ENCODE measurements around the gene EXOSC2. TPM values are rescaled to one million over a fixed set of nuclear protein-coding genes. Genes with fewer than 3 reads are reported as not detected.

EXOSC2 gene
- total and polyA plus RNA-seq, 2 of the 4 experiments (the other 2 are of a cell fraction): 27.0 to 48.6 TPM

DNA sequence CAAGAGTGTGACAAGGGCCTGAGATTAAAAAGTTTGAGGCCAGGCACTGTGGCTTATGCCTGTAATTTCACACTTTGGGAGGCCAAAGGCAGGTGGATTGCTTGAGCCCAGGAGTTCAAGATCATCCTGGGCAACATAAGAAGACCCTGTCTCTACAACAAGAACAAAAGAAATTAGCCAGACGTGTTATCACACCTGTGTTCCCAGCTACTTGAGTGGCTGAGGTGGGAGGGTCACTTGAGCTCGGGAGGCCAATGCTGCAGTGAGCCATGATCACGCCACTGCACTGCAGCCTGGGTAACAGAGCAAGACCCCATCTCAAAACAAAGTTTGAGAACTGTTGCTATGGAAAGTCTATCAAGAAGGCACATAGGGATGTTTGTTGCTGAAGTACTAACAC, 25.0 kb downstream of the EXOSC2 start:
- H3K9ac ChIP-seq (ENCODE audit: low read depth, low read length): no peak overlapping the region
- in situ Hi-C loops (cut with MboI; ENCODE audit: low sequenced_read_pairs) (no loop called here), dilution Hi-C loops (cut with HindIII; ENCODE audit: low sequenced_read_pairs, unreplicated experiment) (no loop called here), intact Hi-C loops (cut with micrococcal nuclease) (no loop called here)
- no peak overlapping the region for H3K4ac ChIP-seq (ENCODE audit: low read depth, low read length)
- no peak overlapping the region for H3K27ac ChIP-seq (ENCODE audit: insufficient read depth, low read length)
- H2AK5ac ChIP-seq (ENCODE audit: low read depth, low read length): no peak overlapping the region
- no peak overlapping the region for H3K4me3 ChIP-seq (ENCODE audit: insufficient read depth, low read depth, low read length)
- no peak overlapping the region for H4K5ac ChIP-seq (ENCODE audit: low read depth, low read length)
- no peak overlapping the region for H3K14ac ChIP-seq (replicated peaks; ENCODE audit: low read depth, low read length)
- H2BK20ac ChIP-seq (ENCODE audit: low read depth, low read length): no peak overlapping the region
- H3K18ac ChIP-seq (ENCODE audit: low read depth, low read length): no peak overlapping the region
- CTCF ChIA-PET: interaction anchor here (0.7 to 1.1 kb wide), 2 partner anchors 30 to 39 kb away, joined by 3 to 4 read pairs; no protein-coding TSS in a partner anchor
- H3K23ac ChIP-seq (ENCODE audit: low read depth, low read length): no peak overlapping the region
- H4K91ac ChIP-seq (ENCODE audit: insufficient read depth, low read depth, low read length): no peak overlapping the region
- H2AFZ ChIP-seq (replicated peaks; ENCODE audit: low read length, poor library complexity): no peak overlapping the region
- no peaks in the 10 kb centered on the region for H3K27me3 ChIP-seq (ENCODE audit: control insufficient read depth, insufficient read depth, low read length)
- no peaks in the 10 kb centered on the region for H3K36me3 ChIP-seq (ENCODE audit: control insufficient read depth, insufficient read depth, low read length)
- H3K9me3 ChIP-seq (ENCODE audit: control insufficient read depth, insufficient read depth, low read length): no peaks in the 10 kb centered on the region
- no peak overlapping the region for H2AK9ac ChIP-seq (replicated peaks; ENCODE audit: low read depth, low read length, poor library complexity)
- H3K56ac ChIP-seq (ENCODE audit: extremely low read depth, insufficient read depth, low read length): no peak overlapping the region
- DNase-seq (no peak), ATAC-seq (ENCODE audit: low read depth) (no peak)
- H3K4me2 ChIP-seq (ENCODE audit: low read depth, low read length): no peak overlapping the region
- H2BK5ac ChIP-seq (ENCODE audit: low read depth, low read length, poor library complexity, severe bottlenecking): no peak overlapping the region
- peaks cover 11 to 84% of the 10 kb centered on the region in 2 experiments for H3K79me1 ChIP-seq (ENCODE audit: low read depth in 1 of 2, low read length in 2 of 2)
- no CpG with 5 or more reads among the region's 3 CpGs for WGBS, 2 experiments (ENCODE audit: extremely low coverage in 2 of 2, insufficient read length in 1 of 2)
- H3K9me1 ChIP-seq (ENCODE audit: insufficient read depth, low read length): 0 out of 2 replicates have a peak, but pooled peaks cover 7% of the 10 kb centered on the region
- POLR2A ChIA-PET (ENCODE audit: unreplicated experiment): no interaction called here
- no TSS peak for BruUV-seq (replicated peaks)
- TF ChIP-seq RCOR1 (IDR thresholded peaks at IDR 0.05; ENCODE audit: insufficient replicate concordance, low read length) (no peak), BHLHE40 (IDR thresholded peaks at IDR 0.05; ENCODE audit: low read depth, low read length) (no peak), POLR2A (IDR thresholded peaks at IDR 0.05; ENCODE audit: low read depth, low read length) (no peak), RAD21 (IDR thresholded peaks at IDR 0.05; ENCODE audit: low read length) (no peak), MAZ (IDR thresholded peaks at IDR 0.05; ENCODE audit: borderline replicate concordance, low read depth, low read length) (no peak), CHD1 (IDR thresholded peaks at IDR 0.05; ENCODE audit: low read depth, low read length) (no peak), FOS (IDR thresholded peaks at IDR 0.05; ENCODE audit: low read depth, low read length) (no peak)
- TF ChIP-seq, protein P1, sequence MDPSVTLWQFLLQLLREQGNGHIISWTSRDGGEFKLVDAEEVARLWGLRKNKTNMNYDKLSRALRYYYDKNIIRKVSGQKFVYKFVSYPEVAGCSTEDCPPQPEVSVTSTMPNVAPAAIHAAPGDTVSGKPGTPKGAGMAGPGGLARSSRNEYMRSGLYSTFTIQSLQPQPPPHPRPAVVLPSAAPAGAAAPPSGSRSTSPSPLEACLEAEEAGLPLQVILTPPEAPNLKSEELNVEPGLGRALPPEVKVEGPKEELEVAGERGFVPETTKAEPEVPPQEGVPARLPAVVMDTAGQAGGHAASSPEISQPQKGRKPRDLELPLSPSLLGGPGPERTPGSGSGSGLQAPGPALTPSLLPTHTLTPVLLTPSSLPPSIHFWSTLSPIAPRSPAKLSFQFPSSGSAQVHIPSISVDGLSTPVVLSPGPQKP (IDR thresholded peaks at IDR 0.05; ENCODE audit: borderline replicate concordance, low read depth, low read length): no peak
- H2BK15ac ChIP-seq (ENCODE audit: low read depth, low read length): no peak overlapping the region
- H3K4me1 ChIP-seq (ENCODE audit: control insufficient read depth, insufficient read depth, low read length): peaks cover 2% of the 10 kb centered on the region; the same call in 1 of the 2 replicates
- H4K20me1 ChIP-seq (ENCODE audit: insufficient read depth, low read length): peaks cover 40% of the 10 kb centered on the region
- no peak overlapping the region for H4K8ac ChIP-seq (ENCODE audit: low read depth in 2 of 2, low read length in 2 of 2)
- no peak overlapping the region for H2BK120ac ChIP-seq (ENCODE audit: low read depth, low read length)
